HFFc6 (cell line): ENCODE results near the gene KCNJ16. TPM values are rescaled to one million over a fixed set of nuclear protein-coding genes. Genes with fewer than 3 reads are reported as not detected.

ENCODE experiments used
- DNase-seq: peaks from one replicate; pipeline ENCODE4 v3.0.0-alpha.2; 2018
- H3K27ac Mint-ChIP-seq: 2 replicates; pipeline ENCODE4 v1.8.0; 2020; ENCODE audit warnings: mild to moderate bottlenecking, mixed read lengths
- H3K27me3 Mint-ChIP-seq: 2 replicates; pipeline ENCODE4 v1.8.0; 2021; ENCODE audit warnings: mild to moderate bottlenecking, moderate library complexity, mixed read lengths; ENCODE audit not compliant: insufficient read depth
- H3K36me3 Mint-ChIP-seq: 2 replicates; pipeline ENCODE4 v1.8.0; 2021; ENCODE audit warnings: low read depth, mixed read lengths
- H3K4me1 Mint-ChIP-seq: 2 replicates; pipeline ENCODE4 v1.8.0; 2020; ENCODE audit warnings: low read depth, mixed read lengths
- H3K4me3 Mint-ChIP-seq: 2 replicates; pipeline ENCODE4 v1.8.0; 2020; ENCODE audit warnings: mild to moderate bottlenecking, moderate library complexity, mixed read lengths
- H3K9me3 Mint-ChIP-seq: 2 replicates; pipeline ENCODE4 v1.8.0; 2020; ENCODE audit warnings: mild to moderate bottlenecking, mixed read lengths
- CTCF ChIP-seq: fragments of 200-600 bp; sonication (generic); IDR thresholded peaks from 2 replicates; pipeline ENCODE4 v1.5.0; 2021; ENCODE audit warnings: antibody characterized with exemption, mild to moderate bottlenecking
- total RNA-seq, 6 experiments: library from RNA; stranded (reverse); fragmentation: NEBNext Ultra II Directional; extraction: Animal tissue kit (Norgen Biotek cat#: 25700); gene quantifications; 2 replicates in 1 of 6; 3 replicates in 5 of 6; pipeline ENCODE4 v1.2.3, GENCODE V29; 2021

Gene KCNJ16
- total RNA-seq, 6 experiments from 2014 or later = not detected

GRCh38 chr17:70080541-70081347 lies 5.7 kb downstream of the KCNJ16 start:
- Mint-ChIP-seq H3K4me3 (no peak overlapping the region), H3K27me3 (peaks cover 4% of the 10 kb centered on the region), H3K36me3 (no peaks in the 10 kb centered on the region), H3K9me3 (no peaks in the 10 kb centered on the region), H3K27ac (no peak overlapping the region), H3K4me1 (no peaks in the 10 kb centered on the region)
- TF ChIP-seq CTCF = no peak
- peak; percentile 8 for DNase-seq

- Mint-ChIP-seq H3K4me1 (no peaks in the 10 kb centered on the region), H3K36me3 (no peaks in the 10 kb centered on the region), H3K4me3 (no peak overlapping the region), H3K27ac (no peak overlapping the region), H3K9me3 (no peaks in the 10 kb centered on the region), H3K27me3 (peaks cover 3% of the 10 kb centered on the region)
- no peak for DNase-seq
- no peak for TF ChIP-seq CTCF
These were observed 6.9 kb downstream of the KCNJ16 start for GRCh38 chr17:70081885-70082284.

GRCh38 chr17:70084476-70084875 lies 9.5 kb downstream of the KCNJ16 start:
- Mint-ChIP-seq H3K4me1 (no peaks in the 10 kb centered on the region), H3K4me3 (no peak overlapping the region), H3K36me3 (no peaks in the 10 kb centered on the region), H3K27ac (no peak overlapping the region), H3K27me3 (no peaks in the 10 kb centered on the region; the same call in 1 of the 2 replicates), H3K9me3 (no peaks in the 10 kb centered on the region)
- TF ChIP-seq CTCF = no peak
- DNase-seq = no peak

GRCh38 chr17:70086516-70086915 lies 11.5 kb downstream of the KCNJ16 start:
- Mint-ChIP-seq H3K4me3 (no peak overlapping the region), H3K9me3 (no peaks in the 10 kb centered on the region), H3K36me3 (no peaks in the 10 kb centered on the region), H3K27me3 (no peaks in the 10 kb centered on the region), H3K4me1 (no peaks in the 10 kb centered on the region), H3K27ac (no peak overlapping the region)
- DNase-seq = no peak
- no peak for TF ChIP-seq CTCF

GRCh38 chr17:70089513-70090148 lies 14.6 kb downstream of the KCNJ16 start:
- no peak overlapping the region for H3K4me3 Mint-ChIP-seq
- H3K4me1 Mint-ChIP-seq = no peaks in the 10 kb centered on the region
- no peak for DNase-seq
- no peak for TF ChIP-seq CTCF
- H3K36me3 Mint-ChIP-seq = no peaks in the 10 kb centered on the region
- no peaks in the 10 kb centered on the region; the same call in 1 of the 2 replicates for H3K27me3 Mint-ChIP-seq
- H3K9me3 Mint-ChIP-seq = no peaks in the 10 kb centered on the region
- H3K27ac Mint-ChIP-seq = no peak overlapping the region
